HepG2 (cell line): Measurements from ENCODE around the gene HOXC11. TPM values are rescaled to one million over a fixed set of nuclear protein-coding genes. Genes with fewer than 3 reads are reported as not detected.

ENCODE experiments used
- ATAC-seq: fragments of 200-7000 bp; cut with Tn5 transposase; 3 replicates; pipeline ENCODE4 v1.9.1; 2020; ENCODE audit warnings: mild to moderate bottlenecking, moderate library complexity
- BruUV-seq: library from RNA; stranded (reverse); fragments of 400-500 nt; replicated peaks from 2 replicates; lab custom pipeline; 2021; lab: Mats Ljungman, UMichigan
- CTCF ChIA-PET: fragments of 300-600 bp; formaldehyde crosslinking; extraction: SDS; loops from one replicate; lab custom pipeline; 2021; ENCODE audit warnings: low total read pairs, inconsistent platforms, low intra/inter-chr PET ratio; lab: Yijun Ruan, JAX
- POLR2A ChIA-PET: fragments of 350-600 bp; sonication (Branson Sonifier 250); formaldehyde crosslinking; loops from one replicate; lab custom pipeline; 2020; ENCODE audit warnings: antibody characterized with exemption, inconsistent platforms; lab: Yijun Ruan, JAX
- DNase-seq: peaks from one replicate; pipeline ENCODE4 v3.0.0-alpha.2; 2015; ENCODE audit warnings: low spot score
- FAIRE-seq: peaks from 3 replicates; lab custom pipeline; 2011; peaks lifted over from hg19 to GRCh38; lab: Jason Lieb, UNC
- H2AFZ ChIP-seq: one replicate; pipeline ENCODE4 v1.6.1; 2011; ENCODE audit warnings: low read length, inconsistent platforms
- H3K27ac ChIP-seq: fragments of 300-600 bp; 3 replicates; pipeline ENCODE4 v1.8.0; 2011; ENCODE audit warnings: mixed run types, mild to moderate bottlenecking, mixed read lengths, low read length, inconsistent platforms; ENCODE audit not compliant: insufficient read depth; ENCODE audit errors: extremely low read length
- H3K27me3 ChIP-seq, 2 experiments: fragments of 200-600 bp in 1 of 2; 2 replicates in 1 of 2; 3 replicates in 1 of 2; pipeline versions ENCODE4 v1.6.0 to v1.8.0; 2011; ENCODE audit warnings: low read length in 2 of 2, mild to moderate bottlenecking in 2 of 2, moderate library complexity in 2 of 2, inconsistent platforms in 1 of 2; ENCODE audit not compliant: insufficient read depth in 2 of 2, control insufficient read depth in 1 of 2
- H3K36me3 ChIP-seq, 2 experiments: fragments of 200-600 bp in 1 of 2; replicated peaks in 1 of 2; 2 replicates in 1 of 2; 3 replicates in 1 of 2; pipeline versions ENCODE4 v1.5.1 to v1.8.0; 2011; ENCODE audit warnings: low read length in 2 of 2, inconsistent platforms in 1 of 2; ENCODE audit not compliant: insufficient read depth in 2 of 2, control insufficient read depth in 1 of 2
- H3K4me1 ChIP-seq: 2 replicates; pipeline ENCODE4 v1.5.1; 2012; ENCODE audit warnings: low read length, inconsistent platforms; ENCODE audit not compliant: insufficient read depth
- H3K4me2 ChIP-seq: 2 replicates; pipeline ENCODE4 v1.6.0; 2011; ENCODE audit warnings: low read depth, low read length, inconsistent platforms
- H3K4me3 ChIP-seq, 3 experiments: fragments of 200-600 bp in 1 of 3; sonication (generic), shearing (Covaris generic) in 1 of 3; replicated peaks in 1 of 3; 2 replicates each; pipeline ENCODE4 v1.5.1; 2011 to 2016; ENCODE audit warnings: low read length in 3 of 3, inconsistent platforms in 2 of 3, low read depth in 2 of 3, mild to moderate bottlenecking in 2 of 3, control low read depth in 1 of 3, mixed read lengths in 1 of 3; ENCODE audit not compliant: insufficient read depth in 1 of 3
- H3K79me2 ChIP-seq: one replicate; pipeline ENCODE4 v1.6.1; 2011; ENCODE audit warnings: low read length, inconsistent platforms; ENCODE audit not compliant: insufficient read depth
- H3K9ac ChIP-seq: 2 replicates; pipeline ENCODE4 v1.6.0; 2011; ENCODE audit warnings: mild to moderate bottlenecking, low read depth, low read length, inconsistent platforms; ENCODE audit not compliant: insufficient read depth
- H3K9me3 ChIP-seq: 2 replicates; pipeline ENCODE4 v1.5.1; 2012; ENCODE audit warnings: mild to moderate bottlenecking, low read length
- H4K20me1 ChIP-seq: 2 replicates; pipeline ENCODE4 v1.6.0; 2011; ENCODE audit warnings: inconsistent platforms, mild to moderate bottlenecking, low read length, moderate library complexity; ENCODE audit not compliant: insufficient read depth
- ZBTB33 ChIP-seq: sonication (generic); formaldehyde crosslinking; IDR thresholded peaks from 2 replicates; pipeline ENCODE4 v1.4.0; 2020; ENCODE audit warnings: missing genetic modification reagents
- ZNF136 ChIP-seq: sonication (generic); formaldehyde crosslinking; IDR thresholded peaks from 2 replicates; pipeline ENCODE4 v1.8.1; 2022; ENCODE audit warnings: low read depth, mild to moderate bottlenecking, moderate library complexity, missing genetic modification reagents
- ZNF639 ChIP-seq: conservative IDR thresholded peaks from 2 replicates; pipeline ENCODE4 v1.6.1; 2018; ENCODE audit warnings: missing genetic modification reagents
- ZNF720 ChIP-seq: sonication (generic); formaldehyde crosslinking; IDR thresholded peaks from 2 replicates; pipeline ENCODE4 v1.4.0; 2020; ENCODE audit warnings: missing genetic modification reagents
- WGBS: methylation state at CpG from one replicate; pipeline ENCODE4 v1.1.6; 2017; ENCODE audit warnings: low lambda C conversion rate; 5-methylcytosine and 5-hydroxymethylcytosine counted together
- in situ Hi-C: cut with HindIII; loops from 2 replicates; pipeline ENCODE4 v1.10.0; 2017; ENCODE audit warnings: low pct_unique_long_range_greater_than_20kb; ENCODE audit not compliant: extremely low pct_ligation_motif_present
- intact Hi-C: fragments of 100-400 bp; cut with micrococcal nuclease; formaldehyde crosslinking; loops from one replicate; pipeline ENCODE4 v1.10.0; 2022; ENCODE audit not compliant: unreplicated experiment
- polyA plus RNA-seq, 8 experiments: library from polyadenylated mRNA; depleted of rRNA in 3 of 8; stranded (reverse) in 7 of 8; unstranded in 1 of 8; fragments of >200 nt; fragmentation: Illumina TruSeq in 4 of 8; extraction: Trizol in 4 of 8; gene quantifications; 2 replicates each; pipeline versions ENCODE4 v1.2.1 to v1.2.3, GENCODE V29; 2011 to 2016; ENCODE audit warnings: low read depth in 4 of 8, missing spikeins in 1 of 8, mixed read lengths in 1 of 8; ENCODE audit not compliant: insufficient read depth in 1 of 8
- total RNA-seq, 5 experiments: library from RNA; depleted of rRNA; stranded (reverse); fragments of >200 nt; fragmentation: Illumina TruSeq; extraction: Trizol; gene quantifications; 2 replicates each; pipeline ENCODE4 v1.2.3, GENCODE V29; 2016; ENCODE audit warnings: low read depth in 1 of 5

Gene HOXC11
- total and polyA plus RNA-seq, 2 of the 13 experiments (the other 11 are each of a cell fraction or from before 2014, with no cell fraction given) = not detected

- Histone ChIP-seq H4K20me1 (no peaks in the 10 kb centered on the region), H3K27me3 (peaks cover 4 to 57% of the 10 kb centered on the region in 2 experiments), H3K9ac (no peak overlapping the region), H3K4me1 (peaks cover 5% of the 10 kb centered on the region; the same call in 1 of the 2 replicates), H2AFZ (no peak overlapping the region), H3K4me3 (no peak overlapping the region), H3K36me3 (no peaks in the 10 kb centered on the region), H3K4me2 (no peak overlapping the region; the same call in 1 of the 2 replicates), H3K9me3 (no peaks in the 10 kb centered on the region), H3K79me2 (no peaks in the 10 kb centered on the region), H3K27ac (no peak overlapping the region)
- no peak for FAIRE-seq
- WGBS = 79% methylated on average over 43 of the region's 43 CpGs
- BruUV-seq = no TSS peak
- no peak for DNase-seq
- TF ChIP-seq ZNF720 (CRISPR knock-in tag) (no peak), ZBTB33 (CRISPR knock-in tag) (0 out of 2 replicates have a peak, but pooled peaks have one; percentile 22)
- POLR2A ChIA-PET = no interaction called here
- CTCF ChIA-PET = no interaction called here
- intact Hi-C loops = no loop called here
- ATAC-seq = no peak
- in situ Hi-C loops = loop anchor here (10.0 kb wide), 1 partner anchor 346 kb away; the partner anchor contains the start of gene GPR84
These were observed 46.3 kb downstream of the HOXC11 start for GRCh38 chr12:54019091-54019811.

- Histone ChIP-seq H3K79me2 (no peaks in the 10 kb centered on the region), H3K4me3 (peak overlapping the region in 1 of 3 experiments; percentile 9; a peak in 1 of 6 replicates), H3K4me2 (peak overlapping the region; percentile 48), H3K36me3 (no peaks in the 10 kb centered on the region), H3K4me1 (peaks cover 5% of the 10 kb centered on the region; the same call in 1 of the 2 replicates), H3K27me3 (peaks cover 4 to 57% of the 10 kb centered on the region in 2 experiments), H3K27ac (no peak overlapping the region), H2AFZ (no peak overlapping the region), H4K20me1 (no peaks in the 10 kb centered on the region), H3K9me3 (no peaks in the 10 kb centered on the region), H3K9ac (no peak overlapping the region)
- in situ Hi-C loops (loop anchor here (10.0 kb wide), 1 partner anchor 345 kb away; the partner anchor contains the start of gene GPR84), intact Hi-C loops (no loop called here)
- WGBS = 20% methylated on average over 6 of the region's 10 CpGs
- no peak for FAIRE-seq
- ATAC-seq = no peak
- ChIA-PET CTCF (no interaction called here), POLR2A (no interaction called here)
- BruUV-seq = no TSS peak
- DNase-seq = no peak
- TF ChIP-seq ZNF136 (CRISPR knock-in tag) (no peak), ZNF639 (CRISPR knock-in tag) (no peak)
These were observed 47.1 kb downstream of the HOXC11 start for GRCh38 chr12:54019924-54020590.
